Activated T-helper 1 cell treated with Interleukin-2 at 50 U/mL for 16 hours (primary cell): ENCODE data around the gene AKAP12.
A peak's percentile ranks its signal among the peaks of the same experiment; 100 is the strongest.
"Not testable (repeated sequence)": the region's sequence is repeated elsewhere in the genome, so short reads cannot be mapped to it uniquely, and the experiment has no call there.

Experiments used
- DNase-seq: peaks from one replicate; pipeline ENCODE4 v3.0.0-alpha.2; 2020; ENCODE audit warnings: low read depth

AKAP12 gene

DNA sequence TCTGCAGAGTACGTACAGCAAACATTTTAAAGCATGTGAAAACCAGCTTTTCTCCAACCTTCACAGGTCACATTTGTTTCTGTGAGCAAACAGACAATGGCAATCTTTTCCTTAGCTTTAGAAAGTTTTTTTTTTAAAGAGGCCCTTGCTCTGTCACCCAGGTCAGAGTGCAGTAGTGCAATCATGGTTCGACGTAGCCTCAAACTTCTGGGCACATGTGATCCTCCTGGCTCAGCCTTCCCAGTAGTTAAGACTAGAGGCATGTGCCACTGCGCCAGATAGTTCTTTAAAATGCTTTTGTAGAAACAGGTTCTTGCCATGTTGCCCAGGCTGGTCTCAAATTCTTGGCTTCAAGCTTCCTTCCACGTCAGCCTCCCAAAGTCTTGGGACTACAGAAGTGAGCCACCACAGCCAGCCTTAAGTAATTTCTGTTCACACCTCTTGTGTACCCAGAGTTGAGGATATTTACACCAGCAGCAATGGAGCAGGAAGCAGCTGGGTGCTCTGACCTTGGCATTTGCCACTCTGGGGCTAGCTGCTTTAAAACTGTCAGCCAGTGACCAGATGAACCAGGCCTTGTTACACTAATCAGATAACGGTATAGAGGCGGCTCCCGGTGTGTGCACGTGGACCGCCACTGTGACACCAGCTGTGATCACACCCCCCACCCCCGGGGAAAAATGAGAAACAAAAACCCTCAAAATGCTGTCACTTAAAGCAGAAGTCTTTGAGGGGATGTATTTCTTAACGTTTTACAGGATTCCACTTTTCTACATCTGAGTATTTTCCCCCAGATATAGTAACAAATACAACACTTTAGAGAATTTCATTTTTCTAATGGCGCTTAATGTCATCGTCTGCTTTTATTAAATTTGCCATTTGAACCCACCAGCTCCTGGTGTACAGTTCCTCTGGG lies 71.3 kb downstream of the AKAP12 start:
- no peak for DNase-seq

- no peak for DNase-seq
These were observed 73.3 kb downstream of the AKAP12 start for GRCh38 chr6:151313066-151313491.

DNA sequence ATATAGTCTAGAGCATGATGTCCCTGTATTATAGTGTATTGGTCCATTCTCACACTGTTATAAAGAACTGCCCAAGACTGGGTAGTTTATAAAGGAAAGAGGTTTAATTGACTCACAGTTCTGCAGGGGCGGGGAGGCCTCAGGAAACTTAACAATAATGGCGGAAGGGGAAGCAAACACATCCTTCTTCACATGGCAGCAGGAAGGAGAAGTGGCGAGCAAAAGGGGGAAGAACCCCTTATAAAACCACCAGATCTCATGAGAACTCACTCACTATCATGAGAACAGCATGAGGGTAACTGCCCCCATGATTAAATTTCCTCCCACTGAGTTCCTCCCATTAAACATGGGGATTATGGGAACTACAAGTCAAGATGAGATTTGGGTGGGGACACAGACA lies 75.9 kb downstream of the AKAP12 start:
- not testable (repeated sequence) for DNase-seq

GRCh38 chr6:151317103-151317994 lies 77.6 kb downstream of the AKAP12 start:
- no peak for DNase-seq

- DNase-seq, result no peak
These were observed 78.2 kb downstream of the AKAP12 start for GRCh38 chr6:151317995-151318365.

- DNase-seq, result no peak
These were observed 80.4 kb downstream of the AKAP12 start for GRCh38 chr6:151320140-151320539.

- DNase-seq, result no peak
These were observed 81.7 kb downstream of the AKAP12 start for GRCh38 chr6:151321438-151321837.

DNA sequence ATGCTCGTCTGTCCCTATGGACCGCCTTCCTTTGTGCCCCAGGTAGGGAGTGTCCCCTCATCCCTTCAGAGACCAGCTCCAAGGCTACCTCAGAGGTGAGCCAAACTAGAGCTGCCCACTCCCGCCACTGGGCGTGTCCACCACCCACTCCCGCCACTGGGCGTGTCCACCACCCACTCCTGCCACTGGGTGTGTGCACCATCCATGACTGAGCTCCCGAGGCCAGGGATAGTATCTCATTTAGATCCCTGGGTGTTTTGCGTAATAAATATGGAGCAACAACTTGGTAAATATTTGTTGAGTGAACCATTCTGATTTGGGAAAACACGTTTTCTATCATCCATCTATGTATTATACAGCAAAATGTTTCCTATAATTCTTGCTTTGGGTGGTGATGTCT lies 82.8 kb downstream of the AKAP12 start:
- no peak for DNase-seq

DNA sequence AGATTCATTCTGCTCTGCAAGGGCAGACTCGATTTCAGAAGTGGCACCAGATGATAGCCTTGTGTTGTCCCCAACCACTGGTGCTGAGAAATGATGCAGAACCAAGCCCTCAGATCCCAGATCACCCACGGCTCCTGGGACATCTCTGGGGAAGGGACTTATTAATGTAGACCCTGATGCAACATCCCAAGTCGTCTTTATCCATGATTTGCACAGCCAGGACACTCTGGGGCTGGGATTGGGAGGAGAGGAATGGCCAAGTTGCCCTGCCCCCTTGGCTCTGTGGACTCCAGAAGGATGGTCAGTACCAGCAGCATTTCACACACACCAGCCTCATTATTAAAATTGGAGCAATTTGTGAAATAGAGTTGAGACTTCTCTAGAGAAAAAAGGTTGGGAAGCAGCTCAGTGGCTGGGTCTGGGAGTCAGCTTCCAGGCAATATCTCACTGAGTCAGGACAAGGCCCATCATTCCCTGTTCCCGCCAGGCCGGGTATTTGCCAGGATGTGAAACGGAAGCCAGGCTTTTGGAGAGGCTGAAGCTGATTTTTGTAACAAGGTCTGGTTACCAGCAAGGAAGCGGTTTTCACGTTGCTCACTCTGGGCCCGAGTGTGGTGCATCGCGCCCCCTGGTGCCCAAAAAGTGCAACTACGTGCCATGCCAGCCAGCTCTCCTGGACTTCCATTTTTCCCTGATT lies 84.2 kb downstream of the AKAP12 start:
- DNase-seq, result peak; percentile 53

DNA sequence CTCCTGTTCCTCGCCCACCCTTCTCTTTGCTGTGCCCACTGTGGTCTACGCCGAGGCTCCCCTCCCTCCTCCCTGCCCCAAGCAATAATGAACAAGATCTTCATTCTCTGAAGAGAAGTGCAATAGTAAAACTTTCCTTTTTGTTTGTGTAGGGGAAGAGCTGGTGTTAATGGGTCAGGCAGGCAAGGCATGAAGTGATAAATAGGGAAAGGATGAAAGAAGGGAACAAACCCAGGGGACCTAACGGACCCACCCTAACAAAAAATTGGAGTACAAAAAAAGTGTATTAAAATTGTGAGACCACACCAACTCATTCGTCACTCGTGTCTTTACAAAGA lies 84.7 kb downstream of the AKAP12 start:
- DNase-seq, result no peak

- no peak for DNase-seq
These were observed 85.6 kb downstream of the AKAP12 start for GRCh38 chr6:151325075-151326050.

GRCh38 chr6:151326116-151326825 lies 86.5 kb downstream of the AKAP12 start:
- DNase-seq, result no peak

GRCh38 chr6:151327101-151327500 lies 87.3 kb downstream of the AKAP12 start:
- DNase-seq, result no peak

DNA sequence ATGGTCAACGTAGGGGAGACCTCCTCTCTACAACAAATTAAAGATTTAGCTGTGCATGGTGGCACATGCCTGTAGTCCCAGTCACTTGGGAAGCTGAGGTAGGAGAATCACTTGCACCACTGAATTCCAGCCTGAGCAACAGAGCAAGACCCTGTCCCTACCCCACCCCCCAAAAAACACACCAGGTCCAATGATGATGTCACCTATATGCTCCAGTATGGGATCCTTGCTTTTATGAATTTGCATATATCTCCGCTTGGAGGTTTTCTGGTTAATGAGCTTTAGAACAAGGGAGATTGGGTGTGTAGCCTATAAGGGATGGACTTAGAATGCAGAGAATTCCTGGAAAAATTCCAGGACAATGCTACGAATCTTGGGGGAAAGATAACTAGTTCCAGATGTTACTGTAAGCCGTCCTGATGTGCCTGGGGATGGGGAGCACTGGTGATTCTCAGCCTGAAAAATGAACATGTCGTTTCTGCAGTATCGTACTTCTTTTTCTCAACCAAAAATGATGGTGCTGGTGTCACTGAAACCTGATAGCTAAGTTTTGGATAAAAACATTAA lies 90.4 kb downstream of the AKAP12 start:
- DNase-seq, result no peak

GRCh38 chr6:151335930-151336329 lies 96.2 kb downstream of the AKAP12 start:
- no peak for DNase-seq

DNA sequence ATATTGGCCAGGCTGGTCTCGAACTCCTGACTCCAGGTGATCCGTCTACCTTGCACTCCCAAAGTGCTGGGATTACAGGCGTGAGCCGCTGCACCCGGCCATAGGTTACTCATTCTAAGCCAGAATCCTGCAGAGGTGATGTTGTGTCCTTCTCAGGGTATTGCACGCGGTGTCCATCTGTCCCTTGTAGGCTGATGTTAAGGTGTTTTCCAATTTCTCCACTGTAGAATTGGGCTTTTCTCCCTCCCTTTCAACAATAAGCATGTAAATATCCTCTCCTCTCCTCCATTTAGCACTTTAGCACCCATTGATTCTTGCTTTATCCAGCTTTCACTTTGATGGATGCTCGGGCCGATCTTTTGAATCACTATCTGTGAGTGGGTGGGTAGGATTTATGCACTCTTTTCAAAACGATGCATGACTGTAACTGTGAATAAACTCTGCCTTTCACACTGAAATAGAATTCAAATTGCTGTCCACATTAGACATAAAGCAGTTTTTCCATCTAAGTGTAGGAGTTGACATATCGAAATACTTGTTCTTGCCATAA lies 99.0 kb downstream of the AKAP12 start:
- no peak for DNase-seq

DNA sequence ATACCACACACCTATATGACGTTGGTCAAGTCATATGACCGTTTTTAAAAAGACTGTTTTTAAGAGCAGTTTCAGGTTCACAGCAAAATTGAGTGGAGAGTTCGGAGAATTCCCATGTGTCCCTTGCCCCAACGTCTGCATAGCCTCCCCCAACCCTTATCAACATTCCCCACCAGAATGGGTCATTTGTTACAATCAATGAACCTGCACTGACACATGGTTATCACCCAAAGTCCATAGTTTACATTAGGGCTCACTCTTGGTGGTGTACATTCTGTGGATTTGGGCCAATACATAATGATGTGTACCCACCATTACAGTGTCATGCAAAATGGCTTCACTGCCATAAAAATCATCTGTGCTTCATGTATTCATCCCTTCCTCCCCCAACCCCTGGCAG lies 99.6 kb downstream of the AKAP12 start:
- no peak for DNase-seq

GRCh38 chr6:151340219-151340978 lies 100.6 kb downstream of the AKAP12 start:
- no peak for DNase-seq
